GM18498 (cell line): ENCODE data around the gene SMPD2.

ENCODE experiments used
- ATAC-seq: cut with Tn5 transposase; IDR thresholded peaks from one replicate; pipeline ENCODE4 v1.9.1; 2021; ENCODE audit warnings: mild to moderate bottlenecking, moderate library complexity; ENCODE audit not compliant: unreplicated experiment

The SMPD2 gene

GRCh38 chr6:109440331-109441068 is at the start of gene SMPD2, which contains the start of gene PPIL6:
Gene SMPD2, plus strand, starts transcription at chr6:109440724. Its CDS starts 398 bp downstream, at chr6:109441122.
Gene PPIL6, minus strand, starts transcription at chr6:109440628. Its CDS starts 38 bp downstream, at chr6:109440590.
- peak; percentile 94 for ATAC-seq

GRCh38 chr6:109393157-109393885 is 47.2 kb upstream of the SMPD2 start:
- no peak for ATAC-seq

GRCh38 chr6:109393886-109394281 is 46.6 kb upstream of the SMPD2 start:
- ATAC-seq, result no peak

- ATAC-seq, result no peak
These were observed 44.3 kb upstream of the SMPD2 start for GRCh38 chr6:109396046-109396718.

- ATAC-seq, result no peak
These were observed 43.5 kb upstream of the SMPD2 start for GRCh38 chr6:109397020-109397419.

- no peak for ATAC-seq
These were observed 34.3 kb upstream of the SMPD2 start for GRCh38 chr6:109406196-109406595.

- ATAC-seq, result no peak
These were observed 29.5 kb upstream of the SMPD2 start for GRCh38 chr6:109411034-109411433.

GRCh38 chr6:109417646-109418045 is 22.9 kb upstream of the SMPD2 start:
- ATAC-seq, result no peak

- ATAC-seq, result no peak
These were observed 19.8 kb upstream of the SMPD2 start for GRCh38 chr6:109420751-109421150.

GRCh38 chr6:109421184-109421583 is 19.3 kb upstream of the SMPD2 start:
- ATAC-seq, result no peak

GRCh38 chr6:109424946-109425345 is 15.6 kb upstream of the SMPD2 start:
- no peak for ATAC-seq

- ATAC-seq, result no peak
These were observed 11.5 kb upstream of the SMPD2 start for GRCh38 chr6:109428889-109429477.

- ATAC-seq, result no peak
These were observed 11.0 kb upstream of the SMPD2 start for GRCh38 chr6:109429496-109429895.

GRCh38 chr6:109434456-109434855 is 6.1 kb upstream of the SMPD2 start:
- ATAC-seq, result no peak

GRCh38 chr6:109436041-109436440 is 4.5 kb upstream of the SMPD2 start:
- no peak for ATAC-seq

GRCh38 chr6:109441069-109441816 is 719 bp downstream of the SMPD2 start:
- peak; percentile 10 for ATAC-seq

GRCh38 chr6:109442393-109442924 is 1.9 kb downstream of the SMPD2 start:
- no peak for ATAC-seq

GRCh38 chr6:109443425-109443950 is 3.0 kb downstream of the SMPD2 start:
- no peak for ATAC-seq

- no peak for ATAC-seq
These were observed 4.9 kb downstream of the SMPD2 start for GRCh38 chr6:109445382-109445781.

- no peak for ATAC-seq
These were observed 5.5 kb downstream of the SMPD2 start for GRCh38 chr6:109446072-109446471.
